GM06990 (cell line): ENCODE results near the gene GPR160.

ENCODE experiments used
- DNase-seq: peaks from one replicate; pipeline ENCODE4 v3.0.0-alpha.2; 2011; ENCODE audit not compliant: insufficient read length; ENCODE audit errors: extremely low read depth
- H3K27me3 ChIP-seq: replicated peaks from 2 replicates; pipeline ENCODE4 v1.6.0; 2011; ENCODE audit warnings: low read length; ENCODE audit not compliant: control insufficient read depth, insufficient read depth
- H3K36me3 ChIP-seq: 2 replicates; pipeline ENCODE4 v1.5.1; 2011; ENCODE audit warnings: low read length; ENCODE audit not compliant: control insufficient read depth, insufficient read depth
- H3K4me3 ChIP-seq: replicated peaks from 2 replicates; pipeline ENCODE4 v1.5.1; 2011; ENCODE audit warnings: low read depth, mild to moderate bottlenecking, control low read depth, low read length
- TF ChIP-seq, protein P1 (sequence below): IDR thresholded peaks from 2 replicates; pipeline ENCODE4 v1.5.1; 2011; ENCODE audit warnings: low read length, control low read depth, mild to moderate bottlenecking, inconsistent platforms; ENCODE audit not compliant: insufficient read depth, poor library complexity, severe bottlenecking

Gene GPR160

DNA sequence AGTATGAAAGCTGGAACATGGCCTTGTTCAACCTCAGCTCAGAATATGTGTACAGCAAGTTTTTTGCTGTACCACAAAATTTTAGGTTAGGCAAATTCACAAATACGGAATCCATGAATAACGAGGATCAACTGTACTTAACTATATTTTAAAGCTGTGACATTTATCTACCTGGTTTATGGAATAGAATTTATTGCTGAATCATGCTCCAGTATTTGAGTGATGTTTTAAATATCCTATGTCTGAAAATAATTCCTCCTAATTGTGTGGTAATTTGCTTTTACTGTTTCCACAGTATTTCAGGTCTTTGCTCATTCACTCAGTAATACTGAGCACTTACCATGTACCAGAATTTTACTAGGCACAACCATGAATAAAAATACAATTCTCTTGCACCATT lies 41.7 kb upstream of the GPR160 start:
- no peak for DNase-seq

DNA sequence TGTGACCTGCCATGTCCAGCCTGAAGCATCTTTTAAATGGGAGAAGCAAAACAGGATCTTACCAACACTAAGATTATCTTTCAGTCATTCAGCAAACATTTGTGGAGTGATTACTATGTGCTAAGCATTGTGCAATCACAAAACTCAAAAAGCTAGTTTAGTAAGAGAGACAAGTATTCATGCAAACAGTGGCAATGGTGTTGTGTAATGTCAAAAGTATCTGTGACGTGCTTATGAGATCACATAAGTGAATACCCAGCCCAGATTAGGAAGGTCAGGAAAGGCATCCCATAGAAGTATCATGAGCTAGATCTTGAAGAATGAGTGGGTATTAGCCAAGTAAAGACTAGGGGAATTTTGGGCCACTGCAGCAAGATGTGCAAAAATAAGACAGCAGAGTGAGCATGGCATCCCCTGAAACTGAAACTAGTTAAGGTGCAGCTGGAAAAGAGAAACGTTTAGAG lies 39.1 kb upstream of the GPR160 start:
- Histone ChIP-seq H3K27me3 (no peaks in the 10 kb centered on the region), H3K36me3 (peaks cover 4% of the 10 kb centered on the region), H3K4me3 (no peak overlapping the region)
- TF ChIP-seq, protein P1, sequence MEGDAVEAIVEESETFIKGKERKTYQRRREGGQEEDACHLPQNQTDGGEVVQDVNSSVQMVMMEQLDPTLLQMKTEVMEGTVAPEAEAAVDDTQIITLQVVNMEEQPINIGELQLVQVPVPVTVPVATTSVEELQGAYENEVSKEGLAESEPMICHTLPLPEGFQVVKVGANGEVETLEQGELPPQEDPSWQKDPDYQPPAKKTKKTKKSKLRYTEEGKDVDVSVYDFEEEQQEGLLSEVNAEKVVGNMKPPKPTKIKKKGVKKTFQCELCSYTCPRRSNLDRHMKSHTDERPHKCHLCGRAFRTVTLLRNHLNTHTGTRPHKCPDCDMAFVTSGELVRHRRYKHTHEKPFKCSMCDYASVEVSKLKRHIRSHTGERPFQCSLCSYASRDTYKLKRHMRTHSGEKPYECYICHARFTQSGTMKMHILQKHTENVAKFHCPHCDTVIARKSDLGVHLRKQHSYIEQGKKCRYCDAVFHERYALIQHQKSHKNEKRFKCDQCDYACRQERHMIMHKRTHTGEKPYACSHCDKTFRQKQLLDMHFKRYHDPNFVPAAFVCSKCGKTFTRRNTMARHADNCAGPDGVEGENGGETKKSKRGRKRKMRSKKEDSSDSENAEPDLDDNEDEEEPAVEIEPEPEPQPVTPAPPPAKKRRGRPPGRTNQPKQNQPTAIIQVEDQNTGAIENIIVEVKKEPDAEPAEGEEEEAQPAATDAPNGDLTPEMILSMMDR, result no peak
- DNase-seq, result peak; percentile 15

More for the DNA sequence above, 41.7 kb upstream of the GPR160 start:
- Histone ChIP-seq H3K36me3 (peaks cover 9% of the 10 kb centered on the region), H3K27me3 (no peaks in the 10 kb centered on the region), H3K4me3 (no peak overlapping the region)
- TF ChIP-seq, protein P1, result no peak

DNA sequence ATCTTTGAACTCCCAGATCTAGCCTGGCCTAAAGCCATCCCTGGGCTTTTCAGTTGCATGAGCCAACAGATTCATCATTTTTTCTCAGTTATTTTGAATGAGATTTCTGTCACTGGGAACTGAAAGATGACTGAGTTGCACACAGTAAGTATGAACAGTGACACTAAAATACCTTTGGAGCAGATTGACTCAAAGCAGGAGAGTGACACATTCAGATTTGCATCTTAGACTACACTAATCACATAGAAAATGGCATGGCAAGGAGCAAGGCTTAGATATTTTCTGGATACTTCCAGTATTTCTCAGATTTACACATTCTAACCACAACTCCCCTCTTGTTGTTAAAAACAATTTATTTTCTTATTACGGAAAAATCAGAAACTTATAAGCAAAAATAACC lies 38.4 kb upstream of the GPR160 start:
- no peaks in the 10 kb centered on the region for H3K27me3 ChIP-seq
- H3K4me3 ChIP-seq, result no peak overlapping the region
- DNase-seq, result peak; percentile 72
- peaks cover 4% of the 10 kb centered on the region for H3K36me3 ChIP-seq
- TF ChIP-seq, protein P1, result no peak

DNA sequence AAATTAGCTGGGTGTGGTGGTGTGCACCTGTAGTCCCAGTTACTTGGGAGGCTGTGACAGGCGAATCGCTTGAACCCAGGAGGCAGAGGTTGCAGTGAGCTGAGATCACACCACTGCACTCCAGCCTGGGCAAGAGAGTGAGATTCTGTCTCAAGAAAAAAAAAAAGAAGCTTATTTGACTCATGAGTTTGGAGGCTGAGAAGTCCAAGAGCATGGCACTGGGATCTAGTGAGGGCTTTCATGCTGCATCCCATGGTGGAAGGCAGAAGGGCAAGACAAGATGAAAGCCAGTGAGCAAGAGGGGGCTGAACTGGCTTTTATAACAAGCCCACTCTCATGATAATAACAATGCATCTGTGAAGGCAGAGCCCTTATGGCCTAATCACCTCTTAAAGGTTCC lies 37.7 kb upstream of the GPR160 start:
- no peaks in the 10 kb centered on the region for H3K27me3 ChIP-seq

DNA sequence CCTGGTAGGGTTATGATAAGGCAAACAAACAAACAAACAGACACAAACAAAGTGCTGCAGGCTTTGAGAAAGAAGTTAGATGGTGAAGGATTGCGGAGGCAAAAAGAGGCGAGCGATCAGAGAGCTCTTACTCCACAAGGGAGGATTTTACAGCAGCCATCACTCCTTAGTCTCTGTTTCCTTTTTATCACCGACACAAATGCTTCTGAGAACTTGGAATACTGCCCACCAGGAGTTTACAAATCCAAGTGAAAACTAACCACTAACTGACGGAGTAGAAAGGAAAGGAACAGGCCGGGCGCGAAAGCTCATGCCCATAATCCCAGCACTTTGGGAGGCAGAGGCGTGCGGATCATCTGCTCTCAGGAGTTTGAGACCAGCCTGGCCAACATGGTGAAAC lies 35.6 kb upstream of the GPR160 start:
- no peak overlapping the region for H3K4me3 ChIP-seq
- DNase-seq, result no peak
- no peaks in the 10 kb centered on the region for H3K27me3 ChIP-seq
- H3K36me3 ChIP-seq, result no peaks in the 10 kb centered on the region
- TF ChIP-seq, protein P1, result no peak

More for the DNA sequence above, 37.7 kb upstream of the GPR160 start:
- Histone ChIP-seq H3K4me3 (no peak overlapping the region), H3K36me3 (peaks cover 4% of the 10 kb centered on the region)
- TF ChIP-seq, protein P1, result no peak
- DNase-seq, result no peak

DNA sequence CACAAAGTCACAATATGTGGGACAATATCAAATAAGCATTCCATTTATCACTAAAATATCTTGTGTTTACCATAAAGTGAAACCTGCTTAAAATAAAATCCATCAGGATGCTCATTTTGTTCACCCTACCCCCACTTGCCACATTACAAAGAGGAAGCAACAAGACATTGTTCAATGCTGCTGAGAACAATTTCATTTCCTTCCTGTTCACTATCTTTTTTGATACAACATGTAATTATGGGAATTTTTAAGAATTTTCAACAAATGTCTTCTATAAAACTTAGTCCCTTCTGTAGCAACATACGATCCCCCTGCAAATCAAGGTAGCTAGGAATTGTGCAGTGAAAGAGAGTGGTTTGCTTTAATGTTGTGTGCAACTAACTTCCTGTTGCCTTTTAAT lies 34.9 kb upstream of the GPR160 start:
- H3K36me3 ChIP-seq, result no peaks in the 10 kb centered on the region
- no peak overlapping the region for H3K4me3 ChIP-seq
- TF ChIP-seq, protein P1, result no peak
- no peaks in the 10 kb centered on the region for H3K27me3 ChIP-seq
- no peak for DNase-seq
